Uterus (tissue), 4 donors: ENCODE results near the gene ALS2CL. TPM values are rescaled to one million over a fixed set of nuclear protein-coding genes. Genes with fewer than 3 reads are reported as not detected.
"Not testable (repeated sequence)": the region's sequence is repeated elsewhere in the genome, so short reads cannot be mapped to it uniquely, and the experiment has no call there.

ENCODE experiments used
- DNase-seq, 2 donors: peaks; one replicate each; pipeline ENCODE4 v3.0.0-alpha.2; 2019 to 2020
- H3K27ac ChIP-seq, 2 donors: fragments of 200-600 bp; sonication (generic); 1 replicate in 1 of 2; 2 replicates in 1 of 2; pipeline ENCODE4 v1.5.1; 2016 to 2018
- H3K27me3 ChIP-seq, 2 donors: fragments of 200-600 bp; sonication (generic); one replicate each; pipeline ENCODE4 v1.5.1; 2018 to 2019; ENCODE audit warnings: control low read depth in 1 of 2
- H3K36me3 ChIP-seq, 2 donors: fragments of 200-600 bp; sonication (generic); one replicate each; pipeline ENCODE4 v1.5.1; 2019; ENCODE audit warnings: control low read depth in 1 of 2
- H3K4me1 ChIP-seq, 2 donors: fragments of 200-600 bp; sonication (generic); one replicate each; pipeline ENCODE4 v1.5.1; 2018 to 2019; ENCODE audit warnings: control low read depth in 1 of 2
- H3K4me3 ChIP-seq, 2 donors: fragments of 200-600 bp; sonication (generic); 1 replicate in 1 of 2; 2 replicates in 1 of 2; pipeline ENCODE4 v1.5.1; 2018 to 2019; ENCODE audit warnings: mild to moderate bottlenecking in 1 of 2
- H3K9me3 ChIP-seq, 2 donors: fragments of 200-600 bp; sonication (generic); one replicate each; pipeline ENCODE4 v1.5.1; 2019; ENCODE audit warnings: control low read depth in 1 of 2
- CTCF ChIP-seq, 4 experiments: fragments of 200-600 bp in 2 of 4; fragments of 450-650 bp in 2 of 4; sonication (generic) in 2 of 4; IDR thresholded peaks; one replicate each; pipeline ENCODE4 v1.5.1; 2016 to 2019; ENCODE audit warnings: antibody characterized with exemption in 4 of 4, mild to moderate bottlenecking in 2 of 4, moderate library complexity in 1 of 4
- POLR2A ChIP-seq, 2 donors: fragments of 450-650 bp; IDR thresholded peaks; one replicate each; pipeline ENCODE4 v1.6.1; 2016; ENCODE audit warnings: antibody characterized with exemption in 2 of 2, mild to moderate bottlenecking in 1 of 2, moderate library complexity in 1 of 2
- intact Hi-C: fragments of 100-400 bp; cut with DNase I; formaldehyde crosslinking; loops from one replicate; pipeline ENCODE4 v1.15.1; 2023; ENCODE audit warnings: low total_unique reads
- total RNA-seq, 4 donors: library from RNA; depleted of rRNA in 3 of 4; stranded (reverse); fragments of >200 nt in 3 of 4; gene quantifications; one replicate each; pipeline versions ENCODE4 v1.1.0 to v1.2.4, GENCODE V29; 2014 to 2023
- donor health status: DM: yes; HTN: yes; CAD: no.

ALS2CL gene
- total RNA-seq, 4 donors from 2014 or later: 15.7 to 75.3 (median 31.5) TPM

DNA sequence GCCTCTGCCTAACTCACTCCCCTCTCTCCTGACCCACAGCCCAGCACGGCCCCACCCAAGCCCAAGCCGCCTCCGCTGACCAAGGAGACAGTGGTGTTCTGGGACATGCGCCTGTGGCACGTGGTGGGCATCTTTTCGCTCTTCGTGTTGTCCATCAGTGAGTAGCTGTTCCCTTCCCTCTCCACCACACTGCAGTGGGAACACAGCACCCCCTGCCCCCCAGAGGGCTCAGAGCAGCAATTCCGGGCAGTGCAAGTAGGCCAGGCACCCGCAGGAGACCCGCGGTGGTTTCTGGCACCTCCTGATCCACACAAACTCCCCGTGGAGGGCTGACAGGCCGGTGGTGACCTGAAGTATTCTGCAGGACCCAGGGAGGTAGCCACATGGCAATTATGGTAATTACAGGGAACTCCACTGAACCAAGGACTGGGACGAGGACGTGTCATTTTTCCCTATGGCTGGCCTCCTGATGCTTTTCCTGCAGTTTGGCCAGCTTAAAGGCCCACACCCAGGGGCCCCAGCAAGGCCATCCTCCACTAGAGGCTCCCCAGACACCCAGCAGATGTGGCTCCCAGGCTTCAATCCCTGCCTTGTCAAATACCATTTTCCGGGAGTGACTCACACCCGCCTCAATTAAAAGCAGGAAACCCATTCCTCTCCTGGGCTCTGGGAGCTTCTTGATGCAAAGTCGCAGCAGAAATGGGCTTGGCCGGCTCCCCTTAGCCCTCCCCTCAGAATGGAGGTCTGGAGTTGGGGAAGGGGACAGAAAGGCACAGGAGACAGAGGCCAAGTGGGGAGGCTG lies 12.5 kb upstream of the ALS2CL start:
- peak in 1 of 2 donors; percentile 11 for DNase-seq
- intact Hi-C loops: loop anchor here (5.0 to 10.0 kb wide), 2 partner anchors 201 to 629 kb away; no protein-coding TSS in a partner anchor

DNA sequence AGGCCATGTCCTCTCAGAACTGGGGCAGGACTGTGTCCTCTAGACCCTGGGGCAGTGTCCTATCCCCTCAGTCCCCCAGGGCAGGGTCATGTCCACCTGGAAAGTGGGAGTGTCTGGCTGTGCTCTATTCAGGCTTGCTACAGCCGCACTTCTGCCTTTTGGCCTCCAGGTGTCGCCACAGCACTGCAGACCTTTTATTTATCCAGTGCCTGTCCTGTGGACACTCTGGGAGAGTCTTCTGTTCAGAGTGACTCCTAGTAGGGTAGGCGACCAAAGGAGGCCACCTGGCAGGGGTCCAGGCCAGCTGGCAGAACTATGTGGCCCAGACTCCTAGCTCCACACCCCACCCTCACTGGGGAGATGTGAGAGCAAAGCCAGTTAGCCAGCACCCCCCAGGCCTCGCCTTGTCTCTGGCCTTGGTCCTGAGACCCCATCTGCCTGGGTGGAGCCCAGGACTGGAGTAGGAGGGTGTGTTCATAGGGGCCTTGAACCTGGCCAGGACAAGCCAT lies 11.6 kb upstream of the ALS2CL start:
- peak; percentile 76 to 78 for DNase-seq
- Histone ChIP-seq H3K27ac (no peak overlapping the region), H3K27me3 (peaks cover 0 to 6% of the 10 kb centered on the region in 2 donors), H3K4me3 (no peak overlapping the region), H3K4me1 (peaks cover 0 to 5% of the 10 kb centered on the region in 2 donors), H3K9me3 (no peaks in the 10 kb centered on the region), H3K36me3 (no peaks in the 10 kb centered on the region)
- intact Hi-C loops: loop anchor here (5.0 to 10.0 kb wide), 2 partner anchors 202 to 630 kb away; no protein-coding TSS in a partner anchor
- peak; percentile 91 to 98 (median 98) for TF ChIP-seq CTCF (IDR thresholded peaks at IDR 0.05)
- TF ChIP-seq POLR2A (IDR thresholded peaks at IDR 0.05): no peak

More for the DNA sequence above, 12.5 kb upstream of the ALS2CL start:
- Histone ChIP-seq H3K36me3 (no peaks in the 10 kb centered on the region), H3K4me3 (no peak overlapping the region), H3K9me3 (no peaks in the 10 kb centered on the region), H3K27me3 (peaks cover 0 to 6% of the 10 kb centered on the region in 2 donors), H3K4me1 (no peaks in the 10 kb centered on the region), H3K27ac (no peak overlapping the region)
- TF ChIP-seq POLR2A (IDR thresholded peaks at IDR 0.05): no peak
- TF ChIP-seq CTCF (IDR thresholded peaks at IDR 0.05): no peak

DNA sequence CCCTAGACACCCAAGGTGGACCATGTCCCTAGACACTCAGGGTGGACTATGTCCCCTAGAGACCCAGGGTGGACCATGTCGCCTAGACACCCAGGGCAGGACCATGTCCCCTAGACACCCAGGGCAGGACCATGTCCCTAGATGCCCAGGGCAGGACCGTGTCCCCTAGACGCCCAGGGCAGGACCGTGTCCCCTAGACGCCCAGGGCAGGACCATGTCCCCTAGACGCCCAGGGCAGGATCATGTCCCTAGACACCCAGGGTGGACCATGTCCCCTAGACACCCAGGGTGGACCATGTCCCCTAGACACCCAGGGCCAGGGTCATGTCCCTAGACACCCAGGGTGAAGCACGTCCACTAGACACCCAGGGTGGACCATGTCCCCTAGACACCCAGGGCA lies 10.9 kb upstream of the ALS2CL start:
- H3K27ac ChIP-seq, DNase-seq, H3K4me3 ChIP-seq, H3K27me3 ChIP-seq, H3K36me3 ChIP-seq, H3K9me3 ChIP-seq, H3K4me1 ChIP-seq: not testable (repeated sequence)
- intact Hi-C loops: loop anchor here (10.0 kb wide), 1 partner anchor 630 kb away; no protein-coding TSS in a partner anchor

- H3K4me3 ChIP-seq: no peak overlapping the region
- H3K27me3 ChIP-seq: peaks cover 0 to 6% of the 10 kb centered on the region in 2 donors
- H3K36me3 ChIP-seq: no peaks in the 10 kb centered on the region
- H3K4me1 ChIP-seq: peaks cover 0 to 7% of the 10 kb centered on the region in 2 donors
- DNase-seq: no peak
- no peaks in the 10 kb centered on the region for H3K9me3 ChIP-seq
- TF ChIP-seq POLR2A (IDR thresholded peaks at IDR 0.05): no peak
- TF ChIP-seq CTCF (IDR thresholded peaks at IDR 0.05): no peak
- intact Hi-C loops: loop anchor here (10.0 kb wide), 1 partner anchor 632 kb away; no protein-coding TSS in a partner anchor
- H3K27ac ChIP-seq: no peak overlapping the region
Observed at GRCh38 chr3:46703013-46703520, 9.6 kb upstream of the ALS2CL start.

DNA sequence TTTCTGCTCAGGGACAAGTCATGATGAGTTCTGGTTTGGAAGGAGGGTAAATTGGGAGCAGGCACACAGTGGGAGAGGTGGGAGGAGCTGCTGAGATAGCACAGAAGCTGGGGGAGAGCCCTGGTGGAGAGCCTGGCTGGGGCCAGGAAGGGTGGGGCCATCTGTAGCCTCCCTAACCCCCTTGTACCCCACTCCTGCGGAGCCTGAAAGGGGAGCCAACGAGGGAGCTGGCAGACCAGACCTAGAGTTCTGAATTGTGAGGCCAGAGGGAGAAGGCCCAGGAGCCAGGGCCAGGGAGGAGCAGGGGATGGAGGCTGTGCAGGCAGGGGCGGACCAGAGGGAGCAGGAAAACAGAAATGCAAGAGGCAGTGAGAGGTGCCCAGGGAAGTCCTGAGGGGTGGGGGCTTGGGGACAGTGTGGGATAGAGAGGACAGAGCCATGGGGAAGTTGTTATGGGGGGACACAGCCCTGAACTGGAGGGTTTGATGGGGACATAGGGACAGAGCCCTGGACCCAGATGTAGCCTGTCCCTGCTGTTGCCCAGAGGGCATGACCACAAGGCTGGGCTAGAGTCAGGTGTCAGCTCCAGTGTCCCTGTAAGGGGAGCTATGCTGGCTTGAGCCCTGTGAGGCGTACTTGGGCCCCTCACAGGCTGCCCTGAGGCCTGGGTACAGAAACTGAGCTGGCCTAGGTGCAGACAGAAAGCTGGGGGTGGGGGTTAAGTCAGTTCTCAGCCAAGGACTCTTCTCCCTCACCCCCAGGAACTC lies 8.9 kb upstream of the ALS2CL start:
- Histone ChIP-seq H3K27ac (no peak overlapping the region), H3K9me3 (no peaks in the 10 kb centered on the region), H3K27me3 (peaks cover 0 to 6% of the 10 kb centered on the region in 2 donors), H3K4me3 (no peak overlapping the region), H3K4me1 (peaks cover 0 to 7% of the 10 kb centered on the region in 2 donors), H3K36me3 (no peaks in the 10 kb centered on the region)
- TF ChIP-seq POLR2A (IDR thresholded peaks at IDR 0.05) (no peak), CTCF (IDR thresholded peaks at IDR 0.05) (no peak)
- intact Hi-C loops: loop anchor here (10.0 kb wide), 1 partner anchor 632 kb away; no protein-coding TSS in a partner anchor
- DNase-seq: no peak
